Measurements from ENCODE around the gene FCHO2.

FCHO2 gene

DNA sequence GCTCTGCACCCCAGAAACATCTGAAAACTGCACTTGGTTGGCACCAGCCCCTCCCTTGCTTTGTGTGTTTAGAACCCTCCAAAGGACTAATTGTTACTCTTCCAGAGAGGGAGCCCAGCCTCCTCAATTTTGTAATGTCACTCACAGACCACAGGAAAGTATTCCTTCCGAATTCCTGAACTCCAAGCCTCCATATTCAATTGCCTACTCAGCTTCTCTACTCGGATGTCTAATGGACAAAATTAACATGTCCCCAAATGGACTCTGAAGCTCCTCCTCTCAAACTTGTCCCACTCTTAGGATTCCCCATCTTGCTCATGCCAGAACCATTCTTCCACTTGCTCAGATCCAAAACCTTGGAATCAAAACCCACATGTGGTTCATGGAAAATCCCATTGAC is 160.7 kb downstream of the FCHO2 start:
- peaks cover 3% of the 10 kb centered on the region for H3K27me3 ChIP-seq (replicated peaks; ENCODE audit: control insufficient read depth, insufficient read depth, low read length)
- no peak overlapping the region for H3K4me3 ChIP-seq (replicated peaks; ENCODE audit: low read depth, low read length)
- no peaks in the 10 kb centered on the region for H3K36me3 ChIP-seq (ENCODE audit: control insufficient read depth, insufficient read depth, low read length)
- TF ChIP-seq, protein P1, sequence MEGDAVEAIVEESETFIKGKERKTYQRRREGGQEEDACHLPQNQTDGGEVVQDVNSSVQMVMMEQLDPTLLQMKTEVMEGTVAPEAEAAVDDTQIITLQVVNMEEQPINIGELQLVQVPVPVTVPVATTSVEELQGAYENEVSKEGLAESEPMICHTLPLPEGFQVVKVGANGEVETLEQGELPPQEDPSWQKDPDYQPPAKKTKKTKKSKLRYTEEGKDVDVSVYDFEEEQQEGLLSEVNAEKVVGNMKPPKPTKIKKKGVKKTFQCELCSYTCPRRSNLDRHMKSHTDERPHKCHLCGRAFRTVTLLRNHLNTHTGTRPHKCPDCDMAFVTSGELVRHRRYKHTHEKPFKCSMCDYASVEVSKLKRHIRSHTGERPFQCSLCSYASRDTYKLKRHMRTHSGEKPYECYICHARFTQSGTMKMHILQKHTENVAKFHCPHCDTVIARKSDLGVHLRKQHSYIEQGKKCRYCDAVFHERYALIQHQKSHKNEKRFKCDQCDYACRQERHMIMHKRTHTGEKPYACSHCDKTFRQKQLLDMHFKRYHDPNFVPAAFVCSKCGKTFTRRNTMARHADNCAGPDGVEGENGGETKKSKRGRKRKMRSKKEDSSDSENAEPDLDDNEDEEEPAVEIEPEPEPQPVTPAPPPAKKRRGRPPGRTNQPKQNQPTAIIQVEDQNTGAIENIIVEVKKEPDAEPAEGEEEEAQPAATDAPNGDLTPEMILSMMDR (IDR thresholded peaks at IDR 0.05; ENCODE audit: insufficient read depth, low read length, poor library complexity, severe bottlenecking), result no peak
- DNase-seq (ENCODE audit: extremely low read depth, insufficient read length), result no peak

DNA sequence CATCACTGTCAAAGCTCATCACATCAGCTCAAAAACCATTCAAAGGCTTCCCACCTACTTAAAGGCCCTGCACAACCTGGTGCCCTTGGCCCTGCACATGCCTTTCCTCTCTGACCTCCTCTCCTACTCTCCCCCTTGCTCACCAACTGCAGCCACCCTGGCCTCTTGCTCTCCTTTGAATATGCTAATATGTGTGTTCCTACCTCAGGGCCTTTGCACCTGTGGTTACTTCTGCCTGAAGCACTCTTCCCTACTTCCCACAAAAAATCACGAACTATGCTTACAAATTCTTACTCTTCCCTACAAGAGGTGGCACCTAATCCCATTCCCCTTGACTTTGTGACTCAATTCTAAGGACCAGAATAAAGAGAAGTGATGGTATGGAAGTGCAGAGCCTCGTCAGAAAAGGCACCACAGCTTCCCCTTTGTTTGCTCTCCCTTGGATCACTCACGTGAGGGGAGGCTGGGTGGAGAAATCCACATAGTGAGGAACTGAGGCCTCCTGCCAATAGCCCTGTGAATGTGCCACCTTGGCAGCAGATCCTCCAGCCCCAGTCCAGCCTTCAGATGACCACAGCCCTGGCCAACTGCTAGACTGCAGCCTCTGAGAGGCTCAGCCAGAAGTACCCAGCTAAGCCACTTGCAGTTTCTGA is 161.4 kb downstream of the FCHO2 start:
- no peaks in the 10 kb centered on the region for H3K36me3 ChIP-seq (ENCODE audit: control insufficient read depth, insufficient read depth, low read length)
- peaks cover 3% of the 10 kb centered on the region for H3K27me3 ChIP-seq (replicated peaks; ENCODE audit: control insufficient read depth, insufficient read depth, low read length)
- no peak for DNase-seq (ENCODE audit: extremely low read depth, insufficient read length)
- no peak overlapping the region for H3K4me3 ChIP-seq (replicated peaks; ENCODE audit: low read depth, low read length)
- TF ChIP-seq, protein P1 (IDR thresholded peaks at IDR 0.05; ENCODE audit: insufficient read depth, low read length, poor library complexity, severe bottlenecking), result no peak

DNA sequence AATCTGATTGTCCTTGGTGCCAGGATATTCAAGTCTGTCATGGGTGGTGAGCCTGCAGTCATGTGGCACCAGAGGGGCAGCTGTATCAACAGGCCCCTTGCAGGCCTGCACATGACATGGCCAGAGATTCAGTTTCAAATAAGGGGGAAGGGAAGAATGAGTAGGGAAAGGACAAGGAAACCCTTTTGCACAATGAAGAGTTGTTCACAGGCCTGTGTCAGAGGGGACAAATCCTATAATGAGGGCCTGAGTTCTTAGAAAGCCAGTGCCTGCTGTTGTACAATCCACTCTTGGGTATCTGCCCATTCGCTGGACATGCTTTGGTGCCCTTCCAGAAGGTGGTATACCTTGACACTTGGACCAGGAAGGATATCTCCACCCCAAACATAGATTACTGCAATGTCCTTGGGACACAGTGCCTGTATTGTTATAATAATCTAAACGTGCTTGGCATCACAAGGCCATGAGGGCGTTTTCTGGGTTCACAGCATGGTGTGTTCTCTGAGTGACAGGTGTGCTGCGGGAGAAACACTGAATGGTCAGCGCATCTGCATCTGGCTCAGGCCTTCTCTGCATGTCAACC is 162.6 kb downstream of the FCHO2 start:
- Histone ChIP-seq H3K36me3 (ENCODE audit: control insufficient read depth, insufficient read depth, low read length) (no peaks in the 10 kb centered on the region), H3K4me3 (replicated peaks; ENCODE audit: low read depth, low read length) (no peak overlapping the region), H3K27me3 (replicated peaks; ENCODE audit: control insufficient read depth, insufficient read depth, low read length) (peaks cover 3% of the 10 kb centered on the region)
- no peak for DNase-seq (ENCODE audit: extremely low read depth, insufficient read length)
- TF ChIP-seq, protein P1 (IDR thresholded peaks at IDR 0.05; ENCODE audit: insufficient read depth, low read length, poor library complexity, severe bottlenecking), result no peak

DNA sequence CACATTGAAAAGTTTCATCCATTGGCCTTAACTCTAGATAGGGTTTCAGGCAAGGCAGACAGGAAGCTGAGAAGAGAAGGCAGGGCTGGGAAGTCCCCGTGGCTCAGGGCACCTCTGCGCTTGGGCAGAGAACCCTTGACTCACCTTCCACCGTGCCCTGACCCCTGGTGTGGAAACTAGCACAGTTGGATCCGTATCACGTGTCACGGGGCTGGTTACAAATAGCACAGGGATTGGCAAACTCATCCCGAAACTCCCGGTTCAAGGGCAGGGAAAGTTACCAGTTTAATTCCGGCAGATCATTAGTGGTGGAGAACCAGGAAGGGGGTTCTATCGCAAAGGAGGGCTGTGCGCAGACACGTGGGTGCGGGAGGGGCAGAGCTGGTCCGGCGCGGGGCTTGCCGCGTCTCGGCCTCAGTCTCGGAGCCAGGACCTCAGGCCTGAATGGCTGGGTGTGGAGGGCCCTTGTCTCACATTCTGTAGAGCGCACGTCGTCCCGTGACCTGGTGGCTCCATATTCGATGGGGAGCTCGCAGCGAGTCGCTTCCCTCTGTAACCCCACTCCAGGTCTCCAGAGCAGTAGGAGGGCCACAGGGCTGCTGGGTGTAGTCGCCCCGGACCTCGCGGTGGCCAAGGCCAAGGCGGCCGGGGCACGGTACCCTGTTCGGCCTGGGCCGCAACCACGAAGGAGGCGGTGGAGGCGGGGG is 163.8 kb downstream of the FCHO2 start:
- H3K36me3 ChIP-seq (ENCODE audit: control insufficient read depth, insufficient read depth, low read length), result no peaks in the 10 kb centered on the region
- peaks cover 3% of the 10 kb centered on the region for H3K27me3 ChIP-seq (replicated peaks; ENCODE audit: control insufficient read depth, insufficient read depth, low read length)
- TF ChIP-seq, protein P1 (IDR thresholded peaks at IDR 0.05; ENCODE audit: insufficient read depth, low read length, poor library complexity, severe bottlenecking), result no peak
- no peak for DNase-seq (ENCODE audit: extremely low read depth, insufficient read length)
- H3K4me3 ChIP-seq (replicated peaks; ENCODE audit: low read depth, low read length), result no peak overlapping the region

DNA sequence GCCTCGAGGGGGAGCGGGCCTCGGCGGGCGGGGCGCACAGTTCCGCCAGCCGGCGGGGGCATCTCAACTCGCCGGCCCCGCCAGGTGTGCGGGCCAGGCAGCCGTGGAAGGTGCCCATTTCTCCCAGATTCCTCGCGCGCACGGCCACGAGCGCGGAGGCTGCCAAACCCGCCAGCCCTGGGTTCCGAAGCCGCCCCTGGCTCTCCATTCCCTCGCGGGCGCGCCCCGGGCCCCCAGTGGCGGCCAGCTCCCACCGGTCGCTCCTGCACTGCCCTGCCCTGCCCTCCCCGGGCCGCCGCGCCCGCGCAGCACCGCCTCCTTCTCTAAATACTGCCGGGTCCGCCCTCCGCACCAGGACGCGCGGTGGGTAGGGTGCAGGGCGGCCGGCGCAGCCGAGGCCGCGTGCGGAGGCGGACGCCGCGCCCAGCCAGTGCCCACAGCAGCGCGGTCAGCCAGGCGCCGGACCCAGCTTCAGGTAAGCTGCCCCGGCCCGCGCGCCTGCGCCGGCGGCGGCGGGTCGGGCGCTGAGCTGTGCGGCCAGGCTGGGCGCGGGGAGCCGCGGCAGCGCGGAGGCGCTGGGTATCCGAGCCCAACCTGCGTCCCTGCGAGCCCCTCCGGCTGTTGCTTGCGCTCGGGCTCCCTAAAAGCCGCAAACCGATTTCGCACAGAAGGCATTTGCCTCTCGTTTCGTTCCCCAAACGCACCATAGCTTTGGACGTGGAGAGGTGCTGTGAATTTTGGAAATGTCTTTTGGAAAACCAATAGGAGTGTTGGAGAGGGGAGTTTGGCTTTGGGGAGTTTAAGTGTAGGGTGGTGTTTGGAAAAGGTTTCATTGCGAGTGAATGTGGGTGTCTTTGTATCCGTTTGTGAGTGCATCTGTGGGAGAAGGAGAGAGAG is 164.6 kb downstream of the FCHO2 start, which contains the start of gene TMEM171:
TSS of gene TMEM171 (plus strand) at position 354 of the 897 bp plus-strand sequence. CDS start 2,799 bp downstream, outside the sequence.
- TF ChIP-seq, protein P1 (IDR thresholded peaks at IDR 0.05; ENCODE audit: insufficient read depth, low read length, poor library complexity, severe bottlenecking), result no peak
- H3K36me3 ChIP-seq (ENCODE audit: control insufficient read depth, insufficient read depth, low read length), result no peaks in the 10 kb centered on the region
- no peak within 1 kb of the TSS for H3K4me3 ChIP-seq (replicated peaks; ENCODE audit: low read depth, low read length)
- DNase-seq (ENCODE audit: extremely low read depth, insufficient read length), result no peak
- H3K27me3 ChIP-seq (replicated peaks; ENCODE audit: control insufficient read depth, insufficient read depth, low read length), result peaks cover 1% of the 10 kb centered on the region; the same call in 1 of the 2 replicates
